Pancreas (tissue), 10 donors: Measurements from ENCODE around the gene VMO1. TPM values are rescaled to one million over a fixed set of nuclear protein-coding genes. Genes with fewer than 3 reads are reported as not detected.

Experiments used
- ATAC-seq, 4 donors: fragments of 200-7000 bp; cut with Tn5 transposase; one replicate each; pipeline versions ENCODE4 v1.8.0 to v1.9.1; 2020; ENCODE audit warnings: mild to moderate bottlenecking in 4 of 4, moderate library complexity in 4 of 4
- DNase-seq, 6 donors: peaks; one replicate each; pipeline ENCODE4 v3.0.0-alpha.2; 2020
- FAIRE-seq: peaks from 2 replicates; lab custom pipeline; 2012; peaks lifted over from hg19 to GRCh38; lab: Jason Lieb, UNC
- H3K27ac ChIP-seq, 4 donors: fragments of 200-600 bp; sonication (generic); 1 replicate in 3 of 4; 2 replicates in 1 of 4; pipeline versions ENCODE4 v1.5.0 to v1.8.0; 2020
- H3K27me3 ChIP-seq, 4 donors: fragments of 200-600 bp; one replicate each; pipeline ENCODE4 v1.8.0; 2021
- H3K36me3 ChIP-seq, 3 donors: fragments of 200-600 bp; sonication (generic) in 1 of 3; one replicate each; pipeline versions ENCODE4 v1.5.0 to v1.8.0; 2020 to 2021
- H3K4me1 ChIP-seq, 3 donors: fragments of 200-600 bp; one replicate each; pipeline ENCODE4 v1.8.0; 2021
- H3K4me3 ChIP-seq, 4 donors: fragments of 200-600 bp; sonication (generic) in 2 of 4; one replicate each; pipeline versions ENCODE4 v1.5.0 to v1.8.0; 2020 to 2021
- H3K9me3 ChIP-seq, 4 donors: fragments of 200-600 bp; one replicate each; pipeline ENCODE4 v1.8.0; 2021
- WGBS, 2 donors: extraction: QIAGEN DNeasy Blood & Tissue Kit; methylation state at CpG; one replicate each; pipeline ENCODE4 v1.1.7; 2013; 5-methylcytosine and 5-hydroxymethylcytosine counted together
- intact Hi-C, 3 donors: fragments of 100-400 bp; cut with DNase I; formaldehyde crosslinking; loops; one replicate each; pipeline versions ENCODE4 v1.11.1 to v1.14.2; 2022
- polyA plus RNA-seq, 2 donors: library from polyadenylated mRNA; stranded (reverse); fragments of 200-250 nt; gene quantifications; one replicate each; pipeline ENCODE4 v1.2.3, GENCODE V29; 2013
- total RNA-seq, 6 donors: library from RNA; stranded (reverse); fragmentation: NEBNext Ultra II Directional in 4 of 6; extraction: Animal tissue kit (Norgen Biotek cat#: 25700) in 4 of 6; gene quantifications; one replicate each; pipeline versions ENCODE4 v1.2.1 to v1.2.4, GENCODE V29; 2021 to 2023
- TF ChIP-seq, protein P1 (sequence below), 4 donors: fragments of 200-600 bp; sonication (generic) in 3 of 4; IDR thresholded peaks; one replicate each; pipeline versions ENCODE4 v1.5.0 to v1.8.0; 2021; ENCODE audit warnings: antibody characterized with exemption in 4 of 4
- donor health status: healthy with polysubstance abuse.
- donor health status: DM: no; HTN: no; CAD: no; lungs with moderate emphysema.
- donor health status: DM: no; HTN: no; CAD: no.
- donor health status: control.
- donor health status: control.
- donor health status: Bipolar disorder and iron deficiency.
- donor health status: DM: yes; HTN: yes; CAD: no.
- donor health status: DM: no; HTN: no; CAD: no.
- donor health status: DM: no; HTN: no; CAD: no.
- donor health status: DM: yes; HTN: yes; CAD: no.

VMO1 gene
- total and polyA plus RNA-seq, 8 donors: 0.28 to 2.2 (median 1.2) TPM; not detected in 1

DNA sequence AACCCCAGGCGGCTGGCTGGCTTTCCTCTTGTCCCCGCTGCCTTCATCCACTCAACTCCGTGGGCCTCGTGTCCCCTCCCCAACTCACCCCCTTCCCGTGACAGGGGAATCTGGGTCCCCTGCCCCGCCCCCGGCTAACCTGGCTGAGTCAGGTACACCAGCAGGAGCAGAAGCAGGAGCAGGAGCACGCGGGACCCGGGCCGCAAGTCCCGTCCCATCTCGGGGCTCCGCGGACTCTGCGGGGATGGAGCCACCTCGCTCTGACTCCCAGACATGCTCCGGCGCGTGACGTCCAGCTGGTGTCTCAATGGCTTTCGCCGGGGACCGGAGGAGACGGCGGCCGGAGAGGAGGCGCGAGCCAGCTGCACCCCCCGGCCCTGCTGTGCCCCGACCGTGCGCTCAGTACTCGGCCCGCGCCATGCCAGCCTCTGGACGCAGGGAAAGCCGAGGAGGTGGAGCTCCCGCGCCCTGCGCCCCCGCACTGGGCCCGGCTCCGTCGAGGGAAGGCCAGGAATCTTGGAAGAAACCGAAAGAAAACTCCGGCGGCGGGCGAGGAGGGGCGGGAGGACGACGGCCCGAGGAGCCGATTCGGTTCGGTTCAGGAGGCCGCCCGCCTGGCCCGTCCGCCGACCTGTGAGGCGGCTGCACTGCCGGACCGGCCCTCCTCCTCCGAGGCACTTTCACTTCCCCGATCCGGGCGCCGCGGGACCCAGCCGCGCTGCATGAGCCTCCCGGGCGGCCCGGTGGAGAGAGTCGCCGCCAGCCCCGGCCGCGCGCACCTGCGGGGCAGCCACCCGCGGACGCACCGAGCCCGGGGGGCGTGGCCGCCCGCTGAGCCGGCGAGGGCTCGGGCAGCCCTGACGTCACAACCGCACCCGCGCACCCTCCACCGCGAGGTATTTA, 46.8 kb downstream of the VMO1 start, which contains the start of the genes CXCL16 and ZMYND15:
TSS of gene CXCL16 (minus strand) at position 807 of the 903 bp plus-strand sequence. CDS start at position 218, 589 bp downstream.
TSS of gene ZMYND15 (plus strand) at position 712 of the 903 bp plus-strand sequence. CDS start 716 bp downstream, outside the sequence.
- no peaks in the 10 kb centered on the region for H3K9me3 ChIP-seq
- peak within 1 kb of the TSS; percentile 50 to 77 (median 69) for H3K27ac ChIP-seq
- peaks cover 0 to 6% (median 0%) of the 10 kb centered on the region in 3 donors for H3K4me1 ChIP-seq
- TF ChIP-seq, protein P1, sequence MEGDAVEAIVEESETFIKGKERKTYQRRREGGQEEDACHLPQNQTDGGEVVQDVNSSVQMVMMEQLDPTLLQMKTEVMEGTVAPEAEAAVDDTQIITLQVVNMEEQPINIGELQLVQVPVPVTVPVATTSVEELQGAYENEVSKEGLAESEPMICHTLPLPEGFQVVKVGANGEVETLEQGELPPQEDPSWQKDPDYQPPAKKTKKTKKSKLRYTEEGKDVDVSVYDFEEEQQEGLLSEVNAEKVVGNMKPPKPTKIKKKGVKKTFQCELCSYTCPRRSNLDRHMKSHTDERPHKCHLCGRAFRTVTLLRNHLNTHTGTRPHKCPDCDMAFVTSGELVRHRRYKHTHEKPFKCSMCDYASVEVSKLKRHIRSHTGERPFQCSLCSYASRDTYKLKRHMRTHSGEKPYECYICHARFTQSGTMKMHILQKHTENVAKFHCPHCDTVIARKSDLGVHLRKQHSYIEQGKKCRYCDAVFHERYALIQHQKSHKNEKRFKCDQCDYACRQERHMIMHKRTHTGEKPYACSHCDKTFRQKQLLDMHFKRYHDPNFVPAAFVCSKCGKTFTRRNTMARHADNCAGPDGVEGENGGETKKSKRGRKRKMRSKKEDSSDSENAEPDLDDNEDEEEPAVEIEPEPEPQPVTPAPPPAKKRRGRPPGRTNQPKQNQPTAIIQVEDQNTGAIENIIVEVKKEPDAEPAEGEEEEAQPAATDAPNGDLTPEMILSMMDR (IDR thresholded peaks at IDR 0.05): no peak
- intact Hi-C loops: loop anchor here in 1 of 3 donors (10.0 kb wide), 2 partner anchors 45 to 155 kb away; partner anchors contain the start of genes C17orf107, GLTPD2 and VMO1
- no peaks in the 10 kb centered on the region for H3K36me3 ChIP-seq
- peak within 1 kb of the TSS; percentile 65 to 89 (median 80) for H3K4me3 ChIP-seq
- 0% methylated on average over 97 to 100 of the region's 100 CpGs for WGBS, 2 donors
- peak; percentile 74 to 81 (median 79) for ATAC-seq
- no peak for FAIRE-seq
- DNase-seq: peak in 5 of 6 donors; percentile 44 to 85 (median 71)
- H3K27me3 ChIP-seq: no peaks in the 10 kb centered on the region

DNA sequence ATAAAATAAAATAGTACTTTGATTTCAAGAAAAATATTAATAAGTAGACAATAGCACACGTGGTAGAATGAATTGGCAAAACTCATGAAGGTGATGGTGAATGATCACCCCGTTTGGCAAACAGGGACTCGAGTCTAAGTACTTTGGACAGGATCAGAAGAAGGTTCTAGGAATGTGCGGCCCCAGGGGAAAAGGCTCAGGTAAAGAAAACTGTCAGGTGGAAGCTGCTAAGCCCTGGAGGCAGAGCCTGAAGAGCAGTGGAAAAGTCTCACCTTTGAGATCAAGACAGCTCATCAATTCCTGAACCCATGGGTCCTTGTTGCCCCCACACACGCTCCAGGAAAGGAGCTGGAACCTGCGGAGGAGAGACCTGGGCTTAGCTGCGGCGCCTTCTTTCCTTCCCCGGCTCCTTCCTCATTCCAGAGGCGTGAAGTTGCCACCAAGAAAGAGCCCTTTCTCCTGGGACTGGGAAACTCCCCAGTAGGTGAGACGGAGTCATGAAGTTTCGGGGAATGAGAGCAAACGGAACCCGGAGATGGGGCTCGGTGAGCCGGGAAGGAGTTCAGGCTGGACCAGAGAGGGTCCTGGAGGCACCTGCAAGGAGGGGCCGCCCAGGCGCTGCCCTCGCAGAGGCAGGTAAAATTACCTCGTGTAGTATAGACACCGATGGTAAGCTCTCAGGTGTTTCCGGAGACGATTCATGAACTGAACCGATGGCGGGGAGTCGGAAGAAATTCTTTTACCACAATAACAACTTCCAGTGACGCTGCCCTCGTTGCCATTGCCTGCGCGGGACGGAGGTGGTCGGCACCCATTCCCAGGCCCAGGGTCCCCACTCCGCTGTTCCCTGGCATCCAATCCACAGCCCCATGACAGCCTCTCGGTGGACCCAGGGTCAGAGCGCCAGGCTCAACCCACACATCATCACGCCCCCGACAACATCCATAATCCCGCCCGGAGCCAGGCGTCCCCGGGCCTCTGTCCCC, 47.7 kb downstream of the VMO1 start:
- DNase-seq: no peak
- H3K36me3 ChIP-seq: no peaks in the 10 kb centered on the region
- peak overlapping the region in 3 of 4 donors; percentile 62 to 77 (median 76) for H3K27ac ChIP-seq
- peak overlapping the region; percentile 65 to 89 (median 80) for H3K4me3 ChIP-seq
- intact Hi-C loops: loop anchor here in 1 of 3 donors (10.0 kb wide), 2 partner anchors 46 to 156 kb away; partner anchors contain the start of genes C17orf107, GLTPD2 and VMO1
- H3K27me3 ChIP-seq: no peaks in the 10 kb centered on the region
- TF ChIP-seq, protein P1 (IDR thresholded peaks at IDR 0.05): no peak
- H3K4me1 ChIP-seq: peaks cover 0 to 6% (median 0%) of the 10 kb centered on the region in 3 donors
- peak in 3 of 4 donors; percentile 18 to 44 (median 31) for ATAC-seq
- no peaks in the 10 kb centered on the region for H3K9me3 ChIP-seq
- FAIRE-seq: no peak
- 28% methylated on average over 41 of the region's 41 CpGs for WGBS, 2 donors

- H3K27me3 ChIP-seq: no peaks in the 10 kb centered on the region
- H3K27ac ChIP-seq: peak overlapping the region in 2 of 4 donors; percentile 41 to 48
- no peaks in the 10 kb centered on the region for H3K9me3 ChIP-seq
- H3K36me3 ChIP-seq: no peaks in the 10 kb centered on the region
- intact Hi-C loops: loop anchor here in 1 of 3 donors (10.0 kb wide), 2 partner anchors 49 to 159 kb away; partner anchors contain the start of genes C17orf107, GLTPD2 and VMO1
- peaks cover 0 to 6% (median 0%) of the 10 kb centered on the region in 3 donors for H3K4me1 ChIP-seq
- no peak overlapping the region for H3K4me3 ChIP-seq
- ATAC-seq (no peak), FAIRE-seq (no peak), DNase-seq (no peak)
- WGBS, 2 donors: 79 to 80% methylated on average over 9 of the region's 9 CpGs
- TF ChIP-seq, protein P1 (IDR thresholded peaks at IDR 0.05): no peak
These were observed 50.1 kb downstream of the VMO1 start for GRCh38 chr17:4735876-4736651.

Other genes starting within 250 kb of the VMO1 start
- 10 to 100 TPM; 21.8 to 41.8 (median 30.6) TPM for gene MYBBP1A, start 231.0 kb downstream of the VMO1 start, total RNA-seq
- gene MYBBP1A, start 231.0 kb downstream of the VMO1 start, polyA plus RNA-seq: 10 to 100 TPM; 73.1 to 93.1 TPM
- gene GGT6, start 225.8 kb downstream of the VMO1 start, total RNA-seq: 10 to 100 TPM; 20.7 to 34.4 (median 32.9) TPM
- 10 to 100 TPM; 27.0 to 36.1 TPM for gene GGT6, start 225.8 kb downstream of the VMO1 start, polyA plus RNA-seq
- gene SMTNL2, start 201.8 kb downstream of the VMO1 start, total RNA-seq: under 1 TPM in 4 of 6 donors, not detected in 2; 0.09 to 0.59 (median 0.18) TPM
- under 1 TPM; 0.27 to 0.42 TPM for gene SMTNL2, start 201.8 kb downstream of the VMO1 start, polyA plus RNA-seq
- gene ALOX15, start 144.7 kb downstream of the VMO1 start, total RNA-seq: not detected
- 1 to 10 TPM in 1 of 2 donors, not detected in 1; 1.1 TPM for gene ALOX15, start 144.7 kb downstream of the VMO1 start, polyA plus RNA-seq
- 10 to 100 TPM; 15.9 to 31.2 (median 21.5) TPM for gene PELP1, start 82.2 kb downstream of the VMO1 start, total RNA-seq
- gene PELP1, start 82.2 kb downstream of the VMO1 start, polyA plus RNA-seq: 10 to 100 TPM; 34.6 to 38.0 TPM
- gene ARRB2, start 75.7 kb downstream of the VMO1 start, total RNA-seq: 10 to 100 TPM; 11.2 to 49.6 (median 15.1) TPM
- 10 to 100 TPM; 21.3 to 22.2 TPM for gene ARRB2, start 75.7 kb downstream of the VMO1 start, polyA plus RNA-seq
- 10 to 100 TPM in 4 of 6 donors, 1 to 10 TPM in 2; 8.6 to 11.6 (median 10.7) TPM for gene MED11, start 54.9 kb downstream of the VMO1 start, total RNA-seq
- 10 to 100 TPM; 26.0 to 31.1 TPM for gene MED11, start 54.9 kb downstream of the VMO1 start, polyA plus RNA-seq
- 1 to 10 TPM in 2 of 6 donors, under 1 TPM in 4; 0.39 to 3.2 (median 0.69) TPM for gene ZMYND15, start 46.5 kb downstream of the VMO1 start, total RNA-seq
- 1 to 10 TPM; 1.6 to 3.0 TPM for gene ZMYND15, start 46.5 kb downstream of the VMO1 start, polyA plus RNA-seq
- 10 to 100 TPM in 3 of 6 donors, 1 to 10 TPM in 3; 7.6 to 55.6 (median 10.0) TPM for gene CXCL16, start 46.4 kb downstream of the VMO1 start, total RNA-seq
- gene CXCL16, start 46.4 kb downstream of the VMO1 start, polyA plus RNA-seq: 10 to 100 TPM in 1 of 2 donors, 1 to 10 TPM in 1; 7.9 to 12.9 TPM
- 1 to 10 TPM in 1 of 6 donors, under 1 TPM in 3, not detected in 2; 0.31 to 1.2 (median 0.61) TPM for gene TM4SF5, start 14.5 kb downstream of the VMO1 start, total RNA-seq
- under 1 TPM; 0.46 to 0.77 TPM for gene TM4SF5, start 14.5 kb downstream of the VMO1 start, polyA plus RNA-seq
- under 1 TPM in 1 of 6 donors, not detected in 5; 0.39 TPM for gene GLTPD2, start 2.6 kb upstream of the VMO1 start, total RNA-seq
- under 1 TPM in 1 of 2 donors, not detected in 1; 0.23 TPM for gene GLTPD2, start 2.6 kb upstream of the VMO1 start, polyA plus RNA-seq
- 10 to 100 TPM; 31.3 to 55.4 (median 46.1) TPM for gene PSMB6, start 9.8 kb upstream of the VMO1 start, total RNA-seq
- gene PSMB6, start 9.8 kb upstream of the VMO1 start, polyA plus RNA-seq: 100 to 1,000 TPM in 1 of 2 donors, 10 to 100 TPM in 1; 53.1 to 103 TPM
- gene PLD2, start 20.8 kb upstream of the VMO1 start, total RNA-seq: 10 to 100 TPM; 11.7 to 26.1 (median 17.9) TPM
- 10 to 100 TPM; 24.5 to 25.8 TPM for gene PLD2, start 20.8 kb upstream of the VMO1 start, polyA plus RNA-seq
- gene MINK1, start 47.0 kb upstream of the VMO1 start, total RNA-seq: 10 to 100 TPM; 39.6 to 70.3 (median 44.0) TPM
- gene MINK1, start 47.0 kb upstream of the VMO1 start, polyA plus RNA-seq: 10 to 100 TPM; 62.3 to 79.3 TPM
- 1 to 10 TPM; 2.8 to 6.9 (median 3.1) TPM for gene C17orf107, start 113.2 kb upstream of the VMO1 start, total RNA-seq
- 1 to 10 TPM; 1.9 to 2.7 TPM for gene C17orf107, start 113.2 kb upstream of the VMO1 start, polyA plus RNA-seq
- gene CHRNE, start 116.7 kb upstream of the VMO1 start, total RNA-seq: 1 to 10 TPM in 5 of 6 donors, under 1 TPM in 1; 0.76 to 2.0 (median 1.5) TPM
- gene CHRNE, start 116.7 kb upstream of the VMO1 start, polyA plus RNA-seq: 1 to 10 TPM in 1 of 2 donors, under 1 TPM in 1; 0.77 to 1.1 TPM
- gene GP1BA, start 145.9 kb upstream of the VMO1 start, total RNA-seq: under 1 TPM in 3 of 6 donors, not detected in 3; 0.06 to 0.37 (median 0.15) TPM
- gene GP1BA, start 145.9 kb upstream of the VMO1 start, polyA plus RNA-seq: under 1 TPM in 1 of 2 donors, not detected in 1; 0.11 TPM
- 10 to 100 TPM; 10.9 to 23.3 (median 21.4) TPM for gene SLC25A11, start 153.7 kb upstream of the VMO1 start, total RNA-seq
- gene SLC25A11, start 153.7 kb upstream of the VMO1 start, polyA plus RNA-seq: 10 to 100 TPM; 20.6 to 25.5 TPM
- gene RNF167, start 153.9 kb upstream of the VMO1 start, total RNA-seq: 10 to 100 TPM; 40.8 to 64.5 (median 46.7) TPM
- gene RNF167, start 153.9 kb upstream of the VMO1 start, polyA plus RNA-seq: 100 to 1,000 TPM; 102 to 118 TPM
- gene PFN1, start 162.2 kb upstream of the VMO1 start, total RNA-seq: 100 to 1,000 TPM in 4 of 6 donors, 10 to 100 TPM in 2; 63.6 to 195 (median 125) TPM
- 100 to 1,000 TPM; 148 to 162 TPM for gene PFN1, start 162.2 kb upstream of the VMO1 start, polyA plus RNA-seq
- 1 to 10 TPM; 1.5 to 6.3 (median 2.5) TPM for gene ENO3, start 164.8 kb upstream of the VMO1 start, total RNA-seq
- gene ENO3, start 164.8 kb upstream of the VMO1 start, polyA plus RNA-seq: 10 to 100 TPM; 17.0 to 20.3 TPM
- 10 to 100 TPM; 15.8 to 31.7 (median 23.8) TPM for gene SPAG7, start 181.5 kb upstream of the VMO1 start, total RNA-seq
- gene SPAG7, start 181.5 kb upstream of the VMO1 start, polyA plus RNA-seq: 10 to 100 TPM; 40.3 to 58.4 TPM
- gene CAMTA2, start 201.3 kb upstream of the VMO1 start, total RNA-seq: 10 to 100 TPM; 13.6 to 28.0 (median 19.8) TPM
- 10 to 100 TPM; 68.1 to 86.3 TPM for gene CAMTA2, start 201.3 kb upstream of the VMO1 start, polyA plus RNA-seq
- gene INCA1, start 211.2 kb upstream of the VMO1 start, total RNA-seq: under 1 TPM; 0.28 to 0.81 (median 0.34) TPM
- 1 to 10 TPM; 1.8 to 2.4 TPM for gene INCA1, start 211.2 kb upstream of the VMO1 start, polyA plus RNA-seq
- 100 to 1,000 TPM in 1 of 6 donors, 10 to 100 TPM in 5; 72.8 to 103 (median 78.7) TPM for gene KIF1C, start 211.6 kb upstream of the VMO1 start, total RNA-seq
- gene KIF1C, start 211.6 kb upstream of the VMO1 start, polyA plus RNA-seq: 10 to 100 TPM; 22.3 to 41.6 TPM
- gene SLC52A1, start 249.1 kb upstream of the VMO1 start, total RNA-seq: not detected
- under 1 TPM in 1 of 2 donors, not detected in 1; 0.08 TPM for gene SLC52A1, start 249.1 kb upstream of the VMO1 start, polyA plus RNA-seq